ENCODE data around the gene DDX1.

GRCh38 chr2:15650616-15651366 lies 59.1 kb downstream of the DDX1 start:
- TF ChIP-seq CTCF (IDR thresholded peaks at IDR 0.05), result no peak
- no peak for TF ChIP-seq EZH2 (IDR thresholded peaks at IDR 0.05; ENCODE audit: borderline replicate concordance, insufficient read depth, low read depth, low read length, poor library complexity, severe bottlenecking)
